GM12874 (cell line): ENCODE results near the gene SLC10A7.

Experiments
- CTCF ChIP-seq: IDR thresholded peaks from 2 replicates; pipeline ENCODE4 v1.5.1; 2011; ENCODE audit warnings: low read depth, mild to moderate bottlenecking, control low read depth, low read length, moderate library complexity; ENCODE audit not compliant: insufficient read depth

SLC10A7 gene

GRCh38 chr4:146481246-146481645, 40.5 kb downstream of the SLC10A7 start:
- TF ChIP-seq CTCF: no peak

GRCh38 chr4:146478009-146478408, 43.7 kb downstream of the SLC10A7 start:
- no peak for TF ChIP-seq CTCF

DNA sequence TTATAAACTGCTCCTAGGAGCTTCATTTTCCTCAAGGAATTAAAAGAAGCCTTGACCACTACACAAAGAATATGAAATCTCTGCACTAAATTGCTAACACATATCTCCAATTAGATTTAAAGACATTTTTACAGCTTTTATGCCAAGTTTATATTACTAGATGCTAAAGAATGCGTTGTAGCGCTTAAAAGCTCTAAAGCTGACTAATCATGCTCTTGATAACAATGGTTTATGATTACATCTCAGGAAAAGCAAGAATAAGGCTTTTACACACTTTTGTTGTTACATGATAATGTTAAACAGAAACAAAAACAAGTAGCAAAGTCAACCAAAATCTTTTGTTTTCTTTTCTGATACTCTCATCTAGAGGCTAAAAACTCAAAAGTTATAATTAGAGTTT, 44.7 kb downstream of the SLC10A7 start:
- TF ChIP-seq CTCF: no peak

DNA sequence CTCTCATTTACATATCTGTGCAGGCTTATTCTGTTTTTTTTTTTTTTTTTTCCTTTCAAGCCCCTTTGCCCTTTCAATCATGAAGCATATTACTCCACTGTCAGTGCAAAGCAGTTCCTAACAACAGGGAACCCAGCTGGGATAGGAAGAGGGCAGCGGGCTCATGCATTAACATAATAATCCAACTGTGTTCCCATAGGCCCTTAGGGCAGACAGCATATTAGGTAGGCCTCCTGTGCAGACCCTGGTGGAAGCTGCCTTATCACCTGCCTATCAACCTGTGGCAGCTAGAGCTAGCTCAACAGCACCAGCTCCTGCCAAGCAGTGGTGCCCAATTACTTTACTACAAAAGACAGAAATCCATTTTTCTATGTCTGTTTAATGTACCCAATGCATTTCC, 49.3 kb downstream of the SLC10A7 start:
- TF ChIP-seq CTCF: no peak

GRCh38 chr4:146470604-146471003, 51.1 kb downstream of the SLC10A7 start:
- no peak for TF ChIP-seq CTCF

DNA sequence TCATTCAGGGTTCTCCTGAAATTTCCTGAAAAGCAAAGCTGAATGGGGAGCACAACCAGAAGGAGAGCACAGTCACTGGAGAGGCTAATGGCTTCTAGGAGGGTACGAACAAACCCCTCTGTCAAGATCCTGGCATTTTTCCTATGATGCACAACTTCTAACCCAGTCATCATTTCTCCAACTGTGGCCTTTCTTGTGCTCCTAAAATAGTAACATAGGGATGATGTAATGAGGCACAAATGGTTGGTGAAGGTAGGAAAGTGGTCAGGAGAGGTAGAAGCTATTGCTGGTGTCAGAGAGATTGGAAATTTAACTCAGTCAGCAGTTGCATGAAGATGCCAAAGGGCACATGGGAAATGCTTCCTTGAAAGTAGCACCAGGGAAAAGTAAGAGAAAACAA, 52.7 kb downstream of the SLC10A7 start:
- TF ChIP-seq CTCF: no peak

DNA sequence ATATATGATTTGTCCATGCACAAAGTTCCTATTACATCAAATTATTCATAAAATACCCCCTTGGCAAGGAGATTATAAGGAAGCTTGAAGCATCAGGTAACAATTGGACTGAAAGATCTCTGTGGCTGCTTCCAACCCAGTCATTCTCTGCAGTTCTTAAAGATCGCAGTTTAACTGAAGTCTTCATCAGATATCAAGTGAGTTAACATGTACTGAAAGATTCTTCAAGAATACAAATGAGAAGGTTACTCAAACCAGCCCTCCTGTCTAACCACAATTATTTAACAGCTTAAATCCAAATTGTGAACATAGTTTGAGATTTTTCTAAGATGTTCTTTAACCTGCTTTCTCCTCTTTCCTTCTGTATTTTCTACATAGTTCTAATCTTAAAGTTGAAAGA, 56.1 kb downstream of the SLC10A7 start:
- no peak for TF ChIP-seq CTCF

DNA sequence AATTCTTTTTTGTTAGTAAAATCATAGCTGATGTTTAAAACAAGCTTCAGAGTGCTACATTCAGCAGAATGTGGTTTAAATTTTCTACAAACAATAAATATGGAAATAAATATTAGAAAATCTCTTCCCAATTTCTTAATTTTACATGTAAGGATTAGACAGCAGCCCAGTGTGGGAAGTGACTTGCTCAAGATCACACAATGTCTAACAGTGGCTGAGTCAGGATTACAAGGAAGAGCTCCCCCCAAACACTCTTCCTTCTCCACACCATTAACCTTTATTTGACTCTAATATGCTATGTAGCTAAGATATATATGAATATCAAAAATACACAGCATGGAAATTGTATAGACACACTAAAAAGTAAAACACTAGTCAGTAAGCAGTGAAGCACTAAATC, 59.5 kb downstream of the SLC10A7 start:
- no peak for TF ChIP-seq CTCF
